Activated CD4-positive, alpha-beta T cell treated with anti-CD3 and anti-CD28 coated beads for 36 hours (primary cell): ENCODE measurements around the gene CAMTA1. TPM values are rescaled to one million over a fixed set of nuclear protein-coding genes. Genes with fewer than 3 reads are reported as not detected.

ENCODE experiments used
- ATAC-seq: fragments of 200-7000 bp; cut with Tn5 transposase; one replicate; pipeline ENCODE4 v1.10.0; 2021; ENCODE audit warnings: mild to moderate bottlenecking, moderate library complexity
- CTCF ChIA-PET: fragments of 350-600 bp; sonication (Branson Sonifier 250); formaldehyde crosslinking; loops from one replicate; lab custom pipeline; 2021; ENCODE audit warnings: antibody characterized with exemption; lab: Charles Lee
- POLR2A ChIA-PET: fragments of 350-600 bp; sonication (Branson Sonifier 250); formaldehyde crosslinking; loops from one replicate; lab custom pipeline; 2021; ENCODE audit warnings: antibody characterized with exemption, inconsistent platforms; lab: Charles Lee
- DNase-seq: peaks from one replicate; pipeline ENCODE4 v3.0.0-alpha.2; 2020
- H3K27ac Mint-ChIP-seq: one replicate; pipeline ENCODE4 v1.8.0; 2021; ENCODE audit warnings: mixed read lengths
- H3K27me3 Mint-ChIP-seq: one replicate; pipeline ENCODE4 v1.8.0; 2021; ENCODE audit warnings: mixed read lengths
- H3K36me3 Mint-ChIP-seq: one replicate; pipeline ENCODE4 v1.8.0; 2021; ENCODE audit warnings: low read depth, mixed read lengths
- H3K4me1 Mint-ChIP-seq: one replicate; pipeline ENCODE4 v1.8.0; 2021; ENCODE audit warnings: mixed read lengths
- H3K4me3 Mint-ChIP-seq: one replicate; pipeline ENCODE4 v1.8.0; 2021; ENCODE audit warnings: mild to moderate bottlenecking, moderate library complexity, mixed read lengths
- H3K9me3 Mint-ChIP-seq: one replicate; pipeline ENCODE4 v1.8.0; 2021; ENCODE audit warnings: low read depth, mixed read lengths
- intact Hi-C, 2 experiments: fragments of 100-400 bp; cut with DNase I in 1 of 2; cut with micrococcal nuclease in 1 of 2; formaldehyde crosslinking; loops; one replicate each; pipeline versions ENCODE4 v1.14.2 to v1.15.1; 2022 to 2024; cut with DNase I, micrococcal nuclease
- total RNA-seq, 2 experiments: library from RNA; stranded (reverse); gene quantifications; one replicate each; pipeline ENCODE4 v1.2.3, GENCODE V29; 2021

Gene CAMTA1
- total RNA-seq, 2 experiments from 2014 or later, result 62.3 to 76.7 TPM

- H3K27ac Mint-ChIP-seq, result no peak overlapping the region
- no peak for DNase-seq
- no peaks in the 10 kb centered on the region for H3K36me3 Mint-ChIP-seq
- intact Hi-C loops, result no loop called here
- H3K4me1 Mint-ChIP-seq, result no peaks in the 10 kb centered on the region
- CTCF ChIA-PET, result no interaction called here
- H3K4me3 Mint-ChIP-seq, result no peak overlapping the region
- ATAC-seq, result no peak
- peaks cover 5% of the 10 kb centered on the region for H3K9me3 Mint-ChIP-seq
- POLR2A ChIA-PET, result no interaction called here
- H3K27me3 Mint-ChIP-seq, result peaks cover 4% of the 10 kb centered on the region
Measured at GRCh38 chr1:7420470-7421100, 635.3 kb downstream of the CAMTA1 start.

GRCh38 chr1:7421471-7422075, 636.3 kb downstream of the CAMTA1 start:
- Mint-ChIP-seq H3K4me1 (no peaks in the 10 kb centered on the region), H3K36me3 (no peaks in the 10 kb centered on the region), H3K4me3 (no peak overlapping the region), H3K27ac (no peak overlapping the region), H3K9me3 (peaks cover 5% of the 10 kb centered on the region), H3K27me3 (peaks cover 4% of the 10 kb centered on the region)
- intact Hi-C loops, result no loop called here
- ChIA-PET CTCF (interaction anchor here (0.7 kb wide), 1 partner anchor 55 kb away, joined by 4 read pairs; no protein-coding TSS in a partner anchor), POLR2A (no interaction called here)
- ATAC-seq (no peak), DNase-seq (no peak)

- ChIA-PET CTCF (interaction anchor here (0.7 kb wide), 1 partner anchor 54 kb away, joined by 4 read pairs; no protein-coding TSS in a partner anchor), POLR2A (no interaction called here)
- ATAC-seq (no peak), DNase-seq (no peak)
- Mint-ChIP-seq H3K4me3 (no peak overlapping the region), H3K27ac (no peak overlapping the region), H3K36me3 (no peaks in the 10 kb centered on the region), H3K27me3 (peaks cover 4% of the 10 kb centered on the region), H3K4me1 (no peaks in the 10 kb centered on the region), H3K9me3 (peaks cover 5% of the 10 kb centered on the region)
- intact Hi-C loops, result no loop called here
Measured at GRCh38 chr1:7422081-7422480, 636.8 kb downstream of the CAMTA1 start.

GRCh38 chr1:7422561-7422960, 637.3 kb downstream of the CAMTA1 start:
- Mint-ChIP-seq H3K4me1 (no peaks in the 10 kb centered on the region), H3K9me3 (peaks cover 5% of the 10 kb centered on the region), H3K4me3 (no peak overlapping the region), H3K27ac (no peak overlapping the region), H3K27me3 (peaks cover 4% of the 10 kb centered on the region), H3K36me3 (no peaks in the 10 kb centered on the region)
- POLR2A ChIA-PET, result no interaction called here
- DNase-seq (no peak), ATAC-seq (no peak)
- CTCF ChIA-PET, result no interaction called here
- intact Hi-C loops, result no loop called here

GRCh38 chr1:7422966-7423365, 637.7 kb downstream of the CAMTA1 start:
- Mint-ChIP-seq H3K27me3 (peaks cover 4% of the 10 kb centered on the region), H3K36me3 (no peaks in the 10 kb centered on the region), H3K4me1 (no peaks in the 10 kb centered on the region), H3K4me3 (no peak overlapping the region), H3K27ac (no peak overlapping the region), H3K9me3 (peaks cover under 1% of the 10 kb centered on the region)
- DNase-seq, result no peak
- POLR2A ChIA-PET, result no interaction called here
- intact Hi-C loops, result no loop called here
- no peak for ATAC-seq
- CTCF ChIA-PET, result no interaction called here

GRCh38 chr1:7424352-7424890, 639.2 kb downstream of the CAMTA1 start:
- POLR2A ChIA-PET, result no interaction called here
- no peaks in the 10 kb centered on the region for H3K36me3 Mint-ChIP-seq
- no peak overlapping the region for H3K27ac Mint-ChIP-seq
- no peaks in the 10 kb centered on the region for H3K9me3 Mint-ChIP-seq
- no peak for DNase-seq
- H3K27me3 Mint-ChIP-seq, result peaks cover 2% of the 10 kb centered on the region
- CTCF ChIA-PET, result no interaction called here
- intact Hi-C loops, result no loop called here
- no peak for ATAC-seq
- no peak overlapping the region for H3K4me3 Mint-ChIP-seq
- no peaks in the 10 kb centered on the region for H3K4me1 Mint-ChIP-seq

GRCh38 chr1:7425229-7425628, 640.0 kb downstream of the CAMTA1 start:
- peaks cover under 1% of the 10 kb centered on the region for H3K27me3 Mint-ChIP-seq
- H3K4me1 Mint-ChIP-seq, result no peaks in the 10 kb centered on the region
- POLR2A ChIA-PET, result no interaction called here
- no peak for ATAC-seq
- H3K27ac Mint-ChIP-seq, result no peak overlapping the region
- no peak overlapping the region for H3K4me3 Mint-ChIP-seq
- CTCF ChIA-PET, result no interaction called here
- intact Hi-C loops, result no loop called here
- no peaks in the 10 kb centered on the region for H3K36me3 Mint-ChIP-seq
- H3K9me3 Mint-ChIP-seq, result no peaks in the 10 kb centered on the region
- DNase-seq, result no peak

GRCh38 chr1:7425771-7426170, 640.5 kb downstream of the CAMTA1 start:
- H3K4me1 Mint-ChIP-seq, result no peaks in the 10 kb centered on the region
- intact Hi-C loops, result no loop called here
- ChIA-PET CTCF (no interaction called here), POLR2A (no interaction called here)
- no peak for DNase-seq
- H3K27ac Mint-ChIP-seq, result no peak overlapping the region
- no peaks in the 10 kb centered on the region for H3K27me3 Mint-ChIP-seq
- no peaks in the 10 kb centered on the region for H3K9me3 Mint-ChIP-seq
- no peak overlapping the region for H3K4me3 Mint-ChIP-seq
- no peaks in the 10 kb centered on the region for H3K36me3 Mint-ChIP-seq
- ATAC-seq, result no peak

- Mint-ChIP-seq H3K9me3 (no peaks in the 10 kb centered on the region), H3K4me3 (no peak overlapping the region), H3K27me3 (no peaks in the 10 kb centered on the region), H3K36me3 (no peaks in the 10 kb centered on the region), H3K27ac (no peak overlapping the region), H3K4me1 (no peaks in the 10 kb centered on the region)
- ChIA-PET CTCF (interaction anchor here (0.7 kb wide), 1 partner anchor 1902 kb away, joined by 5 read pairs; no protein-coding TSS in a partner anchor), POLR2A (no interaction called here)
- no peak for DNase-seq
- intact Hi-C loops, result no loop called here
- ATAC-seq, result no peak
Measured at GRCh38 chr1:7426780-7427604, 641.7 kb downstream of the CAMTA1 start.

GRCh38 chr1:7427605-7428300, 642.5 kb downstream of the CAMTA1 start:
- Mint-ChIP-seq H3K27me3 (no peaks in the 10 kb centered on the region), H3K4me1 (no peaks in the 10 kb centered on the region), H3K4me3 (no peak overlapping the region), H3K9me3 (no peaks in the 10 kb centered on the region), H3K27ac (no peak overlapping the region), H3K36me3 (no peaks in the 10 kb centered on the region)
- POLR2A ChIA-PET, result no interaction called here
- ATAC-seq (no peak), DNase-seq (no peak)
- intact Hi-C loops, result no loop called here
- CTCF ChIA-PET, result no interaction called here

- intact Hi-C loops, result no loop called here
- ATAC-seq, result no peak
- DNase-seq, result no peak
- no peaks in the 10 kb centered on the region for H3K4me1 Mint-ChIP-seq
- no peak overlapping the region for H3K4me3 Mint-ChIP-seq
- no peak overlapping the region for H3K27ac Mint-ChIP-seq
- no peaks in the 10 kb centered on the region for H3K36me3 Mint-ChIP-seq
- no peaks in the 10 kb centered on the region for H3K9me3 Mint-ChIP-seq
- H3K27me3 Mint-ChIP-seq, result no peaks in the 10 kb centered on the region
- ChIA-PET POLR2A (no interaction called here), CTCF (no interaction called here)
Measured at GRCh38 chr1:7429290-7429689, 644.0 kb downstream of the CAMTA1 start.
